Activated naive CD8-positive, alpha-beta T cell (primary cell): ENCODE results near the gene HCK.
"Not testable (repeated sequence)": the region's sequence is repeated elsewhere in the genome, so short reads cannot be mapped to it uniquely, and the experiment has no call there.

Experiments
- H3K27ac Mint-ChIP-seq: one replicate; pipeline ENCODE4 v1.8.0; 2021; ENCODE audit warnings: mixed read lengths
- H3K27me3 Mint-ChIP-seq: one replicate; pipeline ENCODE4 v1.8.0; 2021; ENCODE audit warnings: mixed read lengths
- H3K36me3 Mint-ChIP-seq: one replicate; pipeline ENCODE4 v1.8.0; 2021; ENCODE audit warnings: mixed read lengths
- H3K4me1 Mint-ChIP-seq: one replicate; pipeline ENCODE4 v1.8.0; 2021; ENCODE audit warnings: low read depth, mixed read lengths
- H3K4me3 Mint-ChIP-seq: one replicate; pipeline ENCODE4 v1.8.0; 2021; ENCODE audit warnings: mild to moderate bottlenecking, mixed read lengths
- H3K9me3 Mint-ChIP-seq: one replicate; pipeline ENCODE4 v1.8.0; 2021; ENCODE audit warnings: low read depth, mixed read lengths

HCK gene

DNA sequence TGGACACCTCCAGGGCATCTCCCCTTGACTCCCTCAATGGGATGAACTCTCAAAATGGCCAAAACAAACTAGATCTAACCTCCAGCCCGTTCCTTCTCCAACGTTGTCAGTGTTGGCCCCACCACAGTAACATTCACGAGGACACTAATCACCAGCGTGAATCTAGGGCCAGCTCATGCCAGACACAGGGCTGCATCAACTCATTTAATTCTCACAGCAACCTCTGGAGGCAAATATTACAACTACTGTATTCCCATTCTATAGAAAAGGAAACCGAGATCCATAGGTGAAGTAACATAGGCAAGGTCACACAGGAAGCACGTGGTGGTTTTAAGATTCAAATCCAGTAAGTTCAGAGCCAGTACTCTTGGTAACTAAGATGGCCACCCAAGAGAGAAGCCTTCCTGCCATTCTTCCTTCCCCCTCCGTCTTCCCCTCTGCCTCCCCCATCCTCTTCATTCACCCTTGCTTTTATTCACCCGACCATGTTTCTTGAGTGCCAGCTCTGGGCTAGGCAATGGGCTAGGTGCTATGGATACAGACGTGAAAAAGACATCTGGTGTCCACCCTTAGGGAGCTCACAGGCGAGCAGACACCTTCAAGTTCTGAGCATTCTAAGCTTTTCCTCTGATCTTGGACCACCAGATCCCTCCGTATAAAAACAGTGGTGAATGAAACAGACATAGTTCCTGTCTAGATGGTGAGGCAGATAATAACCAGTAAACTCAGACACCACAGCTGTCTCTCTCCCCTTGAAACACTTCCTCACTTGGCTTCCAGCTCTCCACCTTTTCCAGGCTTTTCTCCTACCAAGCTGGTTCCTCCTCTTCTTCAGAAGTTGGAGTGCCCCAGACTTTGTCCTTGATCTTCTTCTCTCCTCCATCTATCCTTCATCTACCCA is 32.2 kb upstream of the HCK start:
- Mint-ChIP-seq H3K36me3 (peaks cover 2% of the 10 kb centered on the region), H3K27ac (peak overlapping the region; percentile 2), H3K4me3 (peak overlapping the region; percentile 89), H3K4me1 (peaks cover 18% of the 10 kb centered on the region), H3K9me3 (no peaks in the 10 kb centered on the region), H3K27me3 (peaks cover 43% of the 10 kb centered on the region)

DNA sequence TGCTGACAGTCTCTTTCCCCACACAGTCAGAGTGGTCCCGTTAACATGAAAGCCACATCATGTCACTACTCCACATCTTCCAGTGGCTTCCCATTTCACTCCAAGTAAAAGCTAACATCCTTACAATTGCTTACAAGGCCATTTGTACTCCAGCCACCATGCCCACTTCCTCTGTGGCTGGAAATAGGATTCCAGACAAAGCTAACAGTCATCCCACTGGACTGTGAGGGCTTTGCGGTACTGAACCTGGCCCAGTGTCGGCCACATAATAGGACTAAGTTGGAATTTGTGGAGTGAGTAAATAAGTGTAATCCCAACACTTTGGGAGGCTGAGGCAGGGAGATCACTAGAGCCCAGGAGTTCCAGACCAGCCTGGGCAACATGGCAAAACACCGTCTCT is 31.0 kb upstream of the HCK start:
- Mint-ChIP-seq H3K27ac (no peak overlapping the region), H3K27me3 (peaks cover 37% of the 10 kb centered on the region), H3K9me3 (no peaks in the 10 kb centered on the region), H3K36me3 (peaks cover 2% of the 10 kb centered on the region), H3K4me3 (no peak overlapping the region), H3K4me1 (peaks cover 18% of the 10 kb centered on the region)

DNA sequence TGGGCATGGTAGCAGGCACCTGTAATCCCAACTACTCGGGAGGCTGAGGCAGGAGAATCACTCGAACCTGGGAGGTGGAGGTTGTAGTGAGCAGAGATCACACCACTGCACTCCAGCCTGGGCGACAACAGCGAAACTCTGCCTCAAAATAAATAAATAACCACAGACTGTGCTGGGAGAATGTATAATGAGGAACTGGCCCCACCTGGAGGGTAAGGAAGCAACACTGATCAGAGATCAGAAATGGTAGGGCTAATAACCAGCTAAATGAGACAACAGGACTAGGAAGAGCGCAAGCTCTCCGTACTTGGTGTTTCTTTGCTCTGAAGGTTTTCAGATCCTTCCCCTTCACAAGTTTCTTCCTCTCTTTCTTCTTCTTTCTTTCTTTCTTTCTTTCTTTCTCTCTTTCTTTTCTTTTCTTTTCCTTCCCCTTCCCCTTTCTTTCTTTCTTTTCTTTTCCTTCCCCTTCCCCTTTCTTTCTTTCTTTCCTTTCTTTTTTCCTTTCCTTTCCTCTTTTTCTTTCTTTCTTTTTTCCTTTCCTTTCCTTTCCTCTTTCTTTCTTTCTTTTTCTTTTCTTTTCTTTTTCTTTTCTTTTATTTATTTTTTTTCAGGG is 27.3 kb upstream of the HCK start:
- Mint-ChIP-seq H3K9me3 (no peaks in the 10 kb centered on the region), H3K4me1 (peaks cover 9% of the 10 kb centered on the region), H3K27ac (no peak overlapping the region), H3K4me3 (no peak overlapping the region), H3K27me3 (peaks cover 28% of the 10 kb centered on the region), H3K36me3 (no peaks in the 10 kb centered on the region)

DNA sequence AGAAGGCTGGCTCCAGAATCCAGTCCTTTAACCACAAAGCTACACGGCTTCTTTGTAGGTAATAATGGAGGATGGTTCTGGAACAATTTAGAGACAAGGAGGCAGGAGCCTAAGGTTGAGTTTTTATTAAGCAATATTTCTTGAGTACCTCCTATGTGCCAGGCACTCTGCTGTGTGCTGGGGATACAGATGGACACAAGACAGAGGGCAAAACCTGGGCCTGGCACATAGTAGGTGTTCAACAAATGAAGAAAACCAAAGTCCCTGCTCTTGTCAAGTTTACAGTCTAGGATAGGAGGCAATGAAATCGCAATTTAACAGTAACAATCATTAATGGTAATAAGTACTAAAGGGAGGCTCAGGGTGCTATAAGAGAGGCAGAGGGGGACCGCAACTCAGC is 24.4 kb upstream of the HCK start:
- H3K36me3 Mint-ChIP-seq: no peaks in the 10 kb centered on the region
- H3K27me3 Mint-ChIP-seq: peaks cover 14% of the 10 kb centered on the region
- H3K4me3 Mint-ChIP-seq: no peak overlapping the region
- H3K27ac Mint-ChIP-seq: no peak overlapping the region
- no peaks in the 10 kb centered on the region for H3K4me1 Mint-ChIP-seq
- no peaks in the 10 kb centered on the region for H3K9me3 Mint-ChIP-seq

DNA sequence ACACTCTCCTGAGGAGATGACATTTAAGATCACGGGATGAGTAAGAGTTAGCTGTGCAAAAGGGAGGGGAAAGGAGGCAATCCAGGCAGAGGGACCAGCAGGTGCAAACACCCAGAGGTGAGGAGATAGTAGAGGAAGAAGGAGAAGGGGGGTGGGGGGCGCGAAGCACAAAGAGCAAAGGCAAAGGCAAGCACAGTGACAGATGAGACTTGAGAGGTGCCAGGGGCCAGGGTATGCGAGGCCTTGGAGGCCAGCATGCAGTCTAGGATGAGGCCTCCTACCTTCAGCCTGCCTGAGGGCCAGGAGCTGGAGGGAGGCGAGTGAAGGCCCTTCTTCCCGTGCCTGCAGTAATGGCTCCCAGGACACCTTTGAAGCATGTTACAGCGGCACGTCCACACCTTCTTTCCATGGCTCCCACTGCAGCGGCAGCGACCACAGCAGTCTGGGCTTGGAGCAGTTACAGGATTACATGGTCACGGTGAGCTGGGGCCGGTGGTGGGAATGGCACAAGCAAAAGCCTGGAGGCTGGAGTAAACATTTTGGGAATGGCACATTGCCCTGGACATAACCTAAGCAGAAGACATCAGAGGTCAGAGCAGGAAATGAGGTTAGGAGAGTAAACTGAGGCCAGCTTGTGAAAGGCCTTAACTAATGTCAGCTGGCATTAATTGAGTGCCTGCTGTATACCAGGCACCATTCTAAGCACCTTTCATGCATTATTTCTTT is 23.2 kb upstream of the HCK start:
- Mint-ChIP-seq H3K36me3 (no peaks in the 10 kb centered on the region), H3K4me1 (no peaks in the 10 kb centered on the region), H3K27ac (no peak overlapping the region), H3K4me3 (no peak overlapping the region), H3K27me3 (peaks cover 10% of the 10 kb centered on the region), H3K9me3 (no peaks in the 10 kb centered on the region)

DNA sequence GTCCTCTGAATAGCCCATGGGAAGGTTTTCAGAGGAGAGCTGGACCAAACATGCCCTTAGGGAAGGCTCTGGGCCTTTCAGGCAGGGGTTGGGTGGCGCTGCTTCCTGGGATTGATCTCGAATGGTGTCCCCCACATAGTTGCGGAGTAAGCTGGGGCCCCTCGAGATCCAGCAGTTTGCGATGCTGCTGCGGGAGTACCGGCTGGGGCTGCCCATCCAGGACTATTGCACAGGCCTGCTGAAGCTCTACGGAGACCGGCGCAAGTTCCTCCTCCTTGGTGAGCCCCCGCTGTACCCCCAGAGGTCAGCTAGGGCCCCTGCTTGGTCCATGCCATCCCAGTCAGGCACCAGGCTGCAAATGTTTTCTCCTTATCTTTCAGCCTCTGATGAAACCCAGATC is 22.5 kb upstream of the HCK start:
- peaks cover 10% of the 10 kb centered on the region for H3K27me3 Mint-ChIP-seq

DNA sequence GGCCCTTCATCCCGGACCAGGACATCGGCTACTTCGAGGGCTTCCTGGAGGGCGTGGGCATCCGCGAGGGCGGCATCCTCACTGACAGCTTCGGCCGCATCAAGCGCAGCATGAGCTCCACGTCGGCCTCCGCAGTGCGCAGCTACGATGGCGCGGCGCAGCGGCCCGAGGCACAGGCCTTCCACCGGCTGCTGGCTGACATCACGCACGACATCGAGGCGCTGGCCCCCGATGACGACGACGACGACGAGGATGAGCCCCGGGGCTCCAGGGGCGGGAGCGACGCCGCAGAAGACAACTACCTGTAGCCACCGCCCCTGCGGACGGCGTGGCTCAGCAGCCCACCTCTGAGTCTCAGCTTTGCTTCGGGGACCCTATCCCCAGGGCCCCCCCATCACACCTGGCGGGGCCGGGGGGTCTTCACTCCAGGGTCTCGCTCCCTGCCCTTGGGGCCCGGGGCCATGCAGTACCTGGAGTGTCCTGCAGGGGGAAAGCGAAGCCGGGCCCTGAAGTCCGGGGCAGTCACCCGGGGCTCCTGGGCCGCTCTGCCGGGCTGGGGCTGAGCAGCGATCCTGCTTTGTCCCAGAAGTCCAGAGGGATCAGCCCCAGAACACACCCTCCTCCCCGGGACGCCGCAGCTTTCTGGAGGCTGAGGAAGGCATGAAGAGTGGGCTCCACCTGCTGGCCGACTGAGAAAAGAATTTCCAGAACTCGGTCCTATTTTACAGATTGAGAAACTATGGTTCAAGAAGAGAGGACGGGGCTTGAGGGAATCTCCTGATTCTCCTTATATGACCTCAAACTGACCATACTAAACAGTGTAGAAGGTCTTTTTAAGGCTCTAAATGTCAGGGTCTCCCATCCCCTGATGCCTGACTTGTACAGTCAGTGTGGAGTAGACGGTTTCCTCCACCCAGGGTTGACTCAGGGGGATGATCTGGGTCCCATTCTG is 20.8 kb upstream of the HCK start:
- no peaks in the 10 kb centered on the region for H3K9me3 Mint-ChIP-seq
- no peak overlapping the region for H3K27ac Mint-ChIP-seq
- no peaks in the 10 kb centered on the region for H3K36me3 Mint-ChIP-seq
- no peak overlapping the region for H3K4me3 Mint-ChIP-seq
- H3K27me3 Mint-ChIP-seq: peaks cover 10% of the 10 kb centered on the region
- no peaks in the 10 kb centered on the region for H3K4me1 Mint-ChIP-seq

More for the DNA sequence above, 22.5 kb upstream of the HCK start:
- H3K4me3 Mint-ChIP-seq: no peak overlapping the region
- no peaks in the 10 kb centered on the region for H3K9me3 Mint-ChIP-seq
- no peak overlapping the region for H3K27ac Mint-ChIP-seq
- no peaks in the 10 kb centered on the region for H3K36me3 Mint-ChIP-seq
- no peaks in the 10 kb centered on the region for H3K4me1 Mint-ChIP-seq

DNA sequence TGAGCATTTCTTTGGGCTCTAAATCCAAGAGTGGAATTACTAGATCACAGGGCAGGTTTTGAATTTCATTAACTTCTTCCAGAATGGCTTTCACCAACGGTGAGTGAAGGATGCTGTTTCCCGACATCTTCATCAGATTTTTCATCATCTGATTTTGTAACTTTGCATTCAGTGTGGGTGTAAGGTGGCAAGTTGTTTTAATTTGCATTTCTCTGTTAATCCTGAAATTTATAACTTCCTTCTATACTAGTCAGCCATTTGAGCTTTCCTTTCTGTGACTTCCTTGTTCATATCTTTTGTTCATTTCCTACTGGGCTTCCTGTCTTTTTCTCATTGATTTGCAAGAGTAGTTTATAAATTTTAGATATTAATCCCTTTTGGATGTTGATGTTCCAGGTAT is 18.7 kb upstream of the HCK start:
- Mint-ChIP-seq H3K36me3 (no peaks in the 10 kb centered on the region), H3K27ac (no peak overlapping the region), H3K9me3 (no peaks in the 10 kb centered on the region), H3K4me3 (no peak overlapping the region), H3K4me1 (no peaks in the 10 kb centered on the region), H3K27me3 (peaks cover 13% of the 10 kb centered on the region)

DNA sequence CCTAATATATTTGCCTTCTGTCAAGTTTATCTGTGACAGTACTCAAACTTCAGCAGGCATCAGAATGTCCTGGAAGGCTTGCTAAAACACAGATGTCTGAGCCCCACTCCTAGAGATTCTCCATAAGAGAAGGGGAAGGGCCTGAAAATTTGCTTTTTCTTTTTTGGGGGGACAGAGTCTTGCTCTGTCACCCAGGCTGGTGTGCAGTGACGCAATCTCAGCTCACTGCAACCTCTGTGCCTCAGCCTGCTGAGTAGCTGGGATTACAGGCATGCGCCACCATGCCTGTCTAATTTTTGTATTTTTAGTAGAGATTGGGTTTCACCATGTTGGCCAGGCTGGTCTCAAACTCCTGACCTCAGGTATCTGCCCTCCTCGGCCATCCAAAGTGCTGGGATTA is 18.3 kb upstream of the HCK start:
- H3K9me3 Mint-ChIP-seq, H3K27ac Mint-ChIP-seq, H3K27me3 Mint-ChIP-seq, H3K4me1 Mint-ChIP-seq, H3K36me3 Mint-ChIP-seq, H3K4me3 Mint-ChIP-seq: not testable (repeated sequence)

DNA sequence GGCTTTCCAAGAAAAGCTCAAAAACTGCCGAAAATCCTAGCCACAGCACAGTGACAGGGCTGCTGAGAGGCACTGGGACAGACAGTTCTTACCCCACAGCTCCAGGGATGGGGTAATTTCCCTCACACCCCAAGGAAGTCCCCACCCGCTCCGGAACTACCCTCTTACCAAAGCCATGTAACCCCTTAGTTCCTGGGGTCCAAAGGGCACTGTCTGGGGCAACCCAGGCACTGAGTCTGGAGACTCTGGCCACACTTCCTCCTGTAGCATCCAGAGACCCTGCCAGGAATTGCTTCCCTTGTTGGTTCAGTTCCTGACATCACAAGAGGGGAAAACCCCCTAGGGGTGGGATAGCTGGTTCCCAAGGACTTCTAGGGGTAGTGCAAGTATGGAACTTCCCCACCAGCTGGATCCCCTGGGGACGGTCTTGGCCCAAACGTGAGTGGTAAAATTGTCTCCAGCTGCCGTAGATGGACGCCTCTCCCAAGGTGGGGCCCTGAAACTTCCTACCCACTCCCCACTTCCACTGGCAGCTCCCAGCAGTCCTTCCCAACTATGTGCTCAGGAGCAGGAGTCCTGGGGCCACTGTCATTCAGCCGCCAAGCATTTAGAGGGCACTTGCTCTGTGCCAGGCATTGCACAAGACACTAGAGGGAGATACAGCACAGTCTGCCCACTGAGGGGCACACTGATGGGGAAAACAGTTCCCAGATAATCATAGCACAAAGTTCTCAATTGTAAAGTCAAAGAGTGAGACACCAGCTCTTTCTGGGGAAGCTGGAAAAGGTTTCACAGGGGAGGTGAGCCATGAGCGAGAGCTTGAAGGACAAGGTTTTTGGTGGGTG is 17.2 kb upstream of the HCK start:
- Mint-ChIP-seq H3K4me3 (no peak overlapping the region), H3K27me3 (peaks cover 10% of the 10 kb centered on the region), H3K27ac (no peak overlapping the region), H3K4me1 (no peaks in the 10 kb centered on the region), H3K36me3 (no peaks in the 10 kb centered on the region), H3K9me3 (no peaks in the 10 kb centered on the region)

DNA sequence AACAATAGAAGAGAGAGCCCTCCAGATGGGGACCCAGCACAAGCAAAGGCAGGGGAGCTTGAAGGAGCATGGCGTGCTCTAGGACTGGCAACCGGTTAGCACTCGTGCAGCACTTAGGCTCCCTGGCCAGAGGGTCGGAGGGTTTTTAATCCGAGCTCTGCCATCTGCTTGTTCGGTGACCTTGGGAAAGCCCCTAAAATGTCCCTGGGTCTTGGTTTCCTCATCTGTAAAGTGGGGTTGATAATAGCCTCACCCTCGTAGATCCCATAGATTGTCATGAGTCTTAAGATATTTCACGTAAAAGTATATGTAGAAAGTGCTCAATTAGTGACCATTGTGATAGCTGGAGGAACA is 16.6 kb upstream of the HCK start:
- no peaks in the 10 kb centered on the region for H3K36me3 Mint-ChIP-seq
- no peaks in the 10 kb centered on the region for H3K9me3 Mint-ChIP-seq
- H3K4me1 Mint-ChIP-seq: no peaks in the 10 kb centered on the region
- no peak overlapping the region for H3K4me3 Mint-ChIP-seq
- H3K27ac Mint-ChIP-seq: no peak overlapping the region
- peaks cover 10% of the 10 kb centered on the region for H3K27me3 Mint-ChIP-seq

DNA sequence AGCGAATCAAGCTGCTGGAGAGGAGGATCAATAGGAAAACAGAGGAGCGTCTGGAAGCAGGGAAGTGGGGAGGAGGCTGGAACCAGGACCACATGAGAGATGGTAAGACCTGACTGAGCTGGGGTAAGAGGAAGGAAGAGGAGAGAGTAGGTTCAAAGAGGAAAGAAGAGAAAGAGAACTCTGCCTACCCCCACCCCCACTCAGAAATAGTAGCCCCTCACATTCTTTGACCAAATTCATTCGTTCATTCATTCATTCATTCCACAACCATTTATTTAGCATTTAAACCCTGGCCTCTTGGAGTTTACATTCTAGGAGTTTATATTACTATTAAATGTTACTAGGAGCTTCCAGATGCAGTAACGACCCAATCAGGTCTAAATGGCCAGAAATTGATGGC is 15.8 kb upstream of the HCK start:
- H3K4me1 Mint-ChIP-seq: no peaks in the 10 kb centered on the region
- no peak overlapping the region for H3K27ac Mint-ChIP-seq
- H3K4me3 Mint-ChIP-seq: no peak overlapping the region
- no peaks in the 10 kb centered on the region for H3K36me3 Mint-ChIP-seq
- H3K9me3 Mint-ChIP-seq: no peaks in the 10 kb centered on the region
- H3K27me3 Mint-ChIP-seq: peaks cover 14% of the 10 kb centered on the region

DNA sequence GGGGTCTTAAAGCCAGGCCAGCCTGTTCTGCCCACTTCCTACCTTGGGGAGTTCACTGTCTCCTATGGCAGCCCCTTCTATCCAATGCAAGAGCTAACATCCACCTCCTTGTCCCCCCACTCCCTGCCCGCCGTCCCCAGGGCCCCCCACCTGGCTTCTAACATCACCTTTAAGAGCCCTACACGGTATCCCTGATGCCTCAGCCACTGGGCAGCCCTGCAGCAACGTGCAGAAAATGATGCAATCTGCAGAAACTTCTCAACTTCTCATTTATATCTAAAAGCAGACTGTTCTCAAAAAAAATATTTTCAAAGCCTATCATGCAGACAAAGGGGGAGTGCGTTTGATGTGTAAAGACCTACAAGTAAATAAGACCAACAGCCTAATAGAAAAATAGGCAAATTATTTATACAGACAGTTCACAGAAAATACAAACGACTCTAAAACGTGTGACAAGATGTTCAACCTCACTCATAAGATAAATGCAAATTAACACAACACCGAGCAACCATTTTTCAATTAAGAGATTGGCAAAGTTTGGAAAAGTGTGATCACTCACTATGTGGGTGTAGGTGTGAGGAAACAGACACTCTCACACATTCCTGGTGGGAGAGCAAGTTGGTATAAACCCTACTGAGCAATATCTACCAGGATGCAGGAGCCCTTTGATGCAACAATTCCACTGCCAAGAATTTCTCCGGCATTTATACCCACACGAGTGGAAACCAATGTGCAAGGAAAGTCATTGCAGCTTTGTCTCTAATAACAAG is 15.1 kb upstream of the HCK start:
- H3K4me1 Mint-ChIP-seq: no peaks in the 10 kb centered on the region
- H3K36me3 Mint-ChIP-seq: no peaks in the 10 kb centered on the region

More for the DNA sequence above, 15.1 kb upstream of the HCK start:
- no peak overlapping the region for H3K27ac Mint-ChIP-seq
- no peak overlapping the region for H3K4me3 Mint-ChIP-seq
- H3K27me3 Mint-ChIP-seq: peaks cover 15% of the 10 kb centered on the region
- no peaks in the 10 kb centered on the region for H3K9me3 Mint-ChIP-seq
